ENCODE measurements around the gene DSCAM. TPM values are rescaled to one million over a fixed set of nuclear protein-coding genes. Genes with fewer than 3 reads are reported as not detected.

Gene DSCAM
- total RNA-seq, 4 donors from 2014 or later = not detected

DNA sequence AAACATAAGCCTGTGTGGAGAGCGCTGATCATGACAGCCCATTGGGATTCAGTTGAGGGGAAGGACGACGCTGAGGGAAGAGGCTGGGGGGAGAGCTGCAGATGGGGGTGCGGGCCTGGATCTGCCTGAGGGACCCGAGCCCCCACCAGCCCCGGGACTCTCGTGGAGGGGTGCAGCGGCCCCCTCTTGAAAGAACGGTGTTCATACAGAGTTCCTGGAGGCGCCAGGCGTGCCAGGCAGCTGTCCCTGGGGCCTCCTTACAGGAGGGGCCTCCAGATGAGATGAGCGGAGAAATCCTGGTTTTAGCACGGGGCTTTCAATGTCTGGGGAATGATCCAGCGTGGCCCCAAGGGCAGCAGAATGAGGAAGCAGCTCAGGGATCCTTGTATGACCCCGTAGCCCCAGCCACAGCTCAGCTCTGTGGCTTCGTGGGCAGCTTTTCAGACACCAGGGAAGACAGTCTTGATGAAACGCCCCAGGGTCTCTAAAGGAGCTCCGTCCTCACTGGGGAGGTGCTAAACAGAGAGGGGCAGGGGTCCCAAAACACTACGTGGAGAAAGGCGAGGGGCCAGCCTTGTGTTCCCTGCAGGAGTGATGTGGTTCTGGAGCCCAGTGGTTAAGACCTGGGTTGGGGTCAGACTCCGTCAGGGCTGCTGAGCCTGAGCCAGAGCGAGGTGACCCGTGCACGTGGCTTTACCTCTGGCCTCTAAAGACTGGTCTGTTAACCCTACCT lies 7.2 kb upstream of the DSCAM start:
- Histone ChIP-seq H3K36me3 (no peaks in the 10 kb centered on the region), H3K27me3 (peaks cover 20% of the 10 kb centered on the region), H3K9me3 (peaks cover 0 to 9% (median 0%) of the 10 kb centered on the region in 3 donors), H3K4me3 (no peak overlapping the region), H3K27ac (no peak overlapping the region), H3K4me1 (no peaks in the 10 kb centered on the region)
- WGBS, 2 donors (ENCODE audit: low coverage in 1 of 2) = 39 to 57% methylated on average over 4 to 10 of the region's 24 CpGs
- TF ChIP-seq POLR2A (IDR thresholded peaks at IDR 0.05) (no peak), EP300 (IDR thresholded peaks at IDR 0.05) (no peak), POLR2AphosphoS5 (IDR thresholded peaks at IDR 0.05) (no peak)
- TF ChIP-seq, protein P1, sequence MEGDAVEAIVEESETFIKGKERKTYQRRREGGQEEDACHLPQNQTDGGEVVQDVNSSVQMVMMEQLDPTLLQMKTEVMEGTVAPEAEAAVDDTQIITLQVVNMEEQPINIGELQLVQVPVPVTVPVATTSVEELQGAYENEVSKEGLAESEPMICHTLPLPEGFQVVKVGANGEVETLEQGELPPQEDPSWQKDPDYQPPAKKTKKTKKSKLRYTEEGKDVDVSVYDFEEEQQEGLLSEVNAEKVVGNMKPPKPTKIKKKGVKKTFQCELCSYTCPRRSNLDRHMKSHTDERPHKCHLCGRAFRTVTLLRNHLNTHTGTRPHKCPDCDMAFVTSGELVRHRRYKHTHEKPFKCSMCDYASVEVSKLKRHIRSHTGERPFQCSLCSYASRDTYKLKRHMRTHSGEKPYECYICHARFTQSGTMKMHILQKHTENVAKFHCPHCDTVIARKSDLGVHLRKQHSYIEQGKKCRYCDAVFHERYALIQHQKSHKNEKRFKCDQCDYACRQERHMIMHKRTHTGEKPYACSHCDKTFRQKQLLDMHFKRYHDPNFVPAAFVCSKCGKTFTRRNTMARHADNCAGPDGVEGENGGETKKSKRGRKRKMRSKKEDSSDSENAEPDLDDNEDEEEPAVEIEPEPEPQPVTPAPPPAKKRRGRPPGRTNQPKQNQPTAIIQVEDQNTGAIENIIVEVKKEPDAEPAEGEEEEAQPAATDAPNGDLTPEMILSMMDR (IDR thresholded peaks at IDR 0.05) = no peak
- ATAC-seq = no peak

DNA sequence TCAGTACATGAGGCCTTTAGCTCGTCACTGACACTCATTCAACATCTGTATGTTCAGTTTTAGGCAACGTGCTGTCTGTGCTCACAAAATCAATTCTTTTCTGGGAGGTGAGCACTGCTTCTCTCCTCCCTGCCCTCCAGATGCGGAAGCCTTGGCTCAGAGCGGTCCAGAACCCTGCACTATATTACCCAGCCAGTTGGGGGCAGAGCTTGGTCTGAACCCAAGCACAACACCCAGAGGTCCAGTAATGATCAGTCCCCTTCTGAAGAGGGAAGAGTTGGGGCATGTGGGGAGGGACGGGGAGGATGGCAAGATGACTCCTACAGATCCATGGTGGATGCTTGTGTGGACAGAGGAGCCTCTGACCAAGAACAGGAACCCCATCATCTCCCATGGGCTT lies 5.6 kb upstream of the DSCAM start:
- ATAC-seq = no peak
- Histone ChIP-seq H3K36me3 (no peaks in the 10 kb centered on the region), H3K27me3 (peaks cover 35% of the 10 kb centered on the region), H3K4me1 (no peaks in the 10 kb centered on the region), H3K27ac (no peak overlapping the region), H3K4me3 (no peak overlapping the region), H3K9me3 (peaks cover 0 to 4% (median 0%) of the 10 kb centered on the region in 3 donors)
- WGBS, 2 donors (ENCODE audit: low coverage in 1 of 2) = 60 to 68% methylated on average over 1 to 3 of the region's 5 CpGs
- TF ChIP-seq EP300 (IDR thresholded peaks at IDR 0.05) (no peak), POLR2AphosphoS5 (IDR thresholded peaks at IDR 0.05) (no peak), POLR2A (IDR thresholded peaks at IDR 0.05) (no peak)
- TF ChIP-seq, protein P1 (IDR thresholded peaks at IDR 0.05) = no peak

DNA sequence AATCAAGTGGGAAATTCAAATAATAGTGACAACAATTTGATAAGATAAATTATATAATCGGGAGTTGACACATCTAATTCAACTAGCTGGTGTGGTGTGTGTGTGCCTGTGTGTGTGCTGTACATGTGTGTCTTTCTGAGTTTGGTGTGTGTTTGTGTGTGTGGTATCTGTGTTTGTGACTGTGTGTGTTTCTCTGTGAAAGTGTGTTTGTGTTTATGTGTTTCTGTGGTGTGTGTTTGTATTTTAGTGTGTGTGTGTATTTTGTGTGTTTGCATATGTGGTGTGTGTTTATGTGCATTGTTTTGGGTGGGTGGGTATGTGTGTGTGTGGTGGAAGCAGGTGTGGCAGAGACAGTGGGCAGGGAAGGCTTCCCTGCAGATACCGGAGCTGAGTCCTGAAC lies 4.8 kb upstream of the DSCAM start:
- Histone ChIP-seq H3K9me3 (no peaks in the 10 kb centered on the region), H3K27ac (no peak overlapping the region), H3K27me3 (peaks cover 44% of the 10 kb centered on the region), H3K36me3 (no peaks in the 10 kb centered on the region), H3K4me3 (no peak overlapping the region), H3K4me1 (peaks cover 0 to 4% (median 0%) of the 10 kb centered on the region in 3 donors)
- 56 to 100% methylated on average over 1 of the region's 2 CpGs for WGBS, 2 donors (ENCODE audit: low coverage in 1 of 2)
- ATAC-seq = no peak
- TF ChIP-seq EP300 (IDR thresholded peaks at IDR 0.05) = no peak
- TF ChIP-seq, protein P1 (IDR thresholded peaks at IDR 0.05) = no peak
- no peak for TF ChIP-seq POLR2AphosphoS5 (IDR thresholded peaks at IDR 0.05)
- no peak for TF ChIP-seq POLR2A (IDR thresholded peaks at IDR 0.05)

DNA sequence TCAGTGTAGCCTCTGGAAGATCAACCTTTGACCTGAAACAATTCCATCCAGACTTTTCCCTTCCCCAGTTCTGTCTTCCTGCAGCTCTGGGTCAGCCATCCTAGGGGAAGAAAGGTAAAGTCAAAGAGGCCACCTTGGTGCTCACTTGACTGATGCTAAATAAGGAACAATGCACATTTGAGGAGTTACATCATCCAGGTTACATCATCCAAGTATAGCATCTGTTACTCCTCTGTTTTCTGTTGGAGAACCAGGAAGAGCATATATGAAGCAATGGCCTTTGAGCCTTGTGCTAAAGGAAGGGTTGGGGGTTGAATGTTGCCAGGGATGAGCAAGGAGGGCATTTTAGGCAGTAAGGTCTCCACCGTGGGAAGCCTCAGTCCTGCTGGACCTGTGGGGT lies 3.1 kb upstream of the DSCAM start:
- no peak for ATAC-seq
- Histone ChIP-seq H3K4me3 (no peak overlapping the region), H3K9me3 (no peaks in the 10 kb centered on the region), H3K27me3 (peaks cover 59% of the 10 kb centered on the region), H3K27ac (no peak overlapping the region), H3K4me1 (peaks cover 0 to 5% (median 0%) of the 10 kb centered on the region in 3 donors), H3K36me3 (no peaks in the 10 kb centered on the region)
- WGBS, 2 donors (ENCODE audit: low coverage in 1 of 2) = 63 to 80% methylated on average over 1 of the region's 1 CpG
- TF ChIP-seq, protein P1 (IDR thresholded peaks at IDR 0.05) = no peak
- TF ChIP-seq EP300 (IDR thresholded peaks at IDR 0.05) = no peak
- no peak for TF ChIP-seq POLR2AphosphoS5 (IDR thresholded peaks at IDR 0.05)
- TF ChIP-seq POLR2A (IDR thresholded peaks at IDR 0.05) = no peak

DNA sequence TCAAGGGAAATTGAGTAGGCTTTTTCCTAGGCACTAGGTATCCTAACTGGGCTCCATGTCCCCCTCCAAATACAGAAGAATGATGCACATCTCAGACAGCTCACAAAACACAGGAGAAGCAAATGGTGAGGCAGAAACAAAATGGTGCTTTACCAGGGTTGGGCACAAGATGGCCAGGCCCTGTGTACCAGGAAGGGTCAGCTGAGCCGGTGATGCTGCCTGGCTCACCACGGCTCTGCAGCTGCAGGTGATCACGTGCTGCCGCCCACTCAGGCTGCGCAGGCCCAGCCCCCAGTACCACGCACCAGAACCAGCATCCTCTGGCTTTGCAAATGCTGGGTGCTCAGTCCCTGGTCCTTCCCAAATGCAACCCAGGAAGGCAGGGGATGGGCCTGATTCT lies 993 bp upstream of the DSCAM start:
- no peak for ATAC-seq
- no CpG with 5 or more reads among the region's 6 CpGs for WGBS, 2 donors (ENCODE audit: low coverage in 1 of 2)

More for the DNA sequence above, 993 bp upstream of the DSCAM start:
- Histone ChIP-seq H3K27ac (no peak overlapping the region), H3K36me3 (no peaks in the 10 kb centered on the region), H3K9me3 (no peaks in the 10 kb centered on the region), H3K27me3 (peaks cover 65% of the 10 kb centered on the region), H3K4me1 (peaks cover 0 to 5% (median 0%) of the 10 kb centered on the region in 3 donors), H3K4me3 (no peak overlapping the region)
- no peak for TF ChIP-seq POLR2A (IDR thresholded peaks at IDR 0.05)
- TF ChIP-seq, protein P1 (IDR thresholded peaks at IDR 0.05) = no peak
- TF ChIP-seq EP300 (IDR thresholded peaks at IDR 0.05) = no peak
- no peak for TF ChIP-seq POLR2AphosphoS5 (IDR thresholded peaks at IDR 0.05)

Data from gastroesophageal sphincter (tissue), 4 donors.